Fibroblast of pulmonary artery (primary cell): ENCODE results near the gene FLT3.
A peak's percentile ranks its signal among the peaks of the same experiment; 100 is the strongest.

Source experiments
- DNase-seq: peaks from one replicate; pipeline ENCODE4 v3.0.0-alpha.2; 2010; ENCODE audit warnings: low read depth
- H3K4me3 ChIP-seq: replicated peaks from 2 replicates; pipeline ENCODE4 v1.5.1; 2011; ENCODE audit warnings: low read depth, mild to moderate bottlenecking, control low read depth, low read length, moderate library complexity
- TF ChIP-seq, protein P1 (sequence below): IDR thresholded peaks from 2 replicates; pipeline ENCODE4 v1.5.1; 2011; ENCODE audit warnings: mild to moderate bottlenecking, control low read depth, low read length, inconsistent platforms; ENCODE audit errors: missing control alignments

The FLT3 gene

DNA sequence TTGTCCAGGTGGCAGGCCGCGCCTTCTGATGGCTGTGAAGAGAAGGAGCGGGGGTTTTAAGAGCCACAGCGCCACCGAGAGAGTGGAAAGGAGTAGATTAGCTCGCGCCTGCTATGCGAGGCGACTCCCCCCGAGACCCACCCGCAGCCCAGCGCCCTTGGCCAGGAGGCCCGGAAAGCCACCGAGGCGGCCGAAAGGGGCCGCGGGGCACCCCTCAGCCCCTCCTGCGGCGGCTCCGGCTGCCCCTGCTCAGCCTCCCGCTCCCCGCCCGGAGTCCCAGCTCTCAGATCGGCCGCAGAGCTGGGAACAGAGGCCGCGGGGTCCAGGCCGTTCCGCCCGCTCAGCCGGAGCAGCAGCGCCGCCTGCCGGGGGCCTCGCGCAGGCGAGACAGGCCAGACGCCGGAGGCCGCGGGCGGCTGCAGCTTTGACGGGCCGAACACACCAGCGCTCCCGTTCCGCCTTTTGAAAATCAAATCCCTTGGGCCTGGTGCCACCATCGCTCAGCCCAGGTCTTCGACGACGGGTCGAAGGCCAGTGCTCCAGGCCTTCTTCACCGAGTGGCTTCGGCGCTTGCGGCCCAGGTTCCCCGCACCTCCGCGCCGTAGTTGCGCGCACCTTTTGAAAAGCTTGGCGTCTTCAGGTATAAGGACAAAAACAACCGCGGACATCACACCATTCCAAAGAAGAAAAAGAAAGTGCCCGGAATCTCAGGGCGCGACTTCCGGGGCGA, 146.5 kb downstream of the FLT3 start:
- TF ChIP-seq, protein P1, sequence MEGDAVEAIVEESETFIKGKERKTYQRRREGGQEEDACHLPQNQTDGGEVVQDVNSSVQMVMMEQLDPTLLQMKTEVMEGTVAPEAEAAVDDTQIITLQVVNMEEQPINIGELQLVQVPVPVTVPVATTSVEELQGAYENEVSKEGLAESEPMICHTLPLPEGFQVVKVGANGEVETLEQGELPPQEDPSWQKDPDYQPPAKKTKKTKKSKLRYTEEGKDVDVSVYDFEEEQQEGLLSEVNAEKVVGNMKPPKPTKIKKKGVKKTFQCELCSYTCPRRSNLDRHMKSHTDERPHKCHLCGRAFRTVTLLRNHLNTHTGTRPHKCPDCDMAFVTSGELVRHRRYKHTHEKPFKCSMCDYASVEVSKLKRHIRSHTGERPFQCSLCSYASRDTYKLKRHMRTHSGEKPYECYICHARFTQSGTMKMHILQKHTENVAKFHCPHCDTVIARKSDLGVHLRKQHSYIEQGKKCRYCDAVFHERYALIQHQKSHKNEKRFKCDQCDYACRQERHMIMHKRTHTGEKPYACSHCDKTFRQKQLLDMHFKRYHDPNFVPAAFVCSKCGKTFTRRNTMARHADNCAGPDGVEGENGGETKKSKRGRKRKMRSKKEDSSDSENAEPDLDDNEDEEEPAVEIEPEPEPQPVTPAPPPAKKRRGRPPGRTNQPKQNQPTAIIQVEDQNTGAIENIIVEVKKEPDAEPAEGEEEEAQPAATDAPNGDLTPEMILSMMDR: peak; percentile 34
- peak overlapping the region; percentile 30 for H3K4me3 ChIP-seq
- peak; percentile 65 for DNase-seq
